HG02870 (cell line): ENCODE measurements around the gene KCTD13.
"Not testable (repeated sequence)": the region's sequence is repeated elsewhere in the genome, so short reads cannot be mapped to it uniquely, and the experiment has no call there.

Experiments
- ATAC-seq: cut with Tn5 transposase; IDR thresholded peaks from one replicate; pipeline ENCODE4 v1.9.1; 2021; ENCODE audit warnings: mild to moderate bottlenecking, moderate library complexity; ENCODE audit not compliant: unreplicated experiment

Gene KCTD13

DNA sequence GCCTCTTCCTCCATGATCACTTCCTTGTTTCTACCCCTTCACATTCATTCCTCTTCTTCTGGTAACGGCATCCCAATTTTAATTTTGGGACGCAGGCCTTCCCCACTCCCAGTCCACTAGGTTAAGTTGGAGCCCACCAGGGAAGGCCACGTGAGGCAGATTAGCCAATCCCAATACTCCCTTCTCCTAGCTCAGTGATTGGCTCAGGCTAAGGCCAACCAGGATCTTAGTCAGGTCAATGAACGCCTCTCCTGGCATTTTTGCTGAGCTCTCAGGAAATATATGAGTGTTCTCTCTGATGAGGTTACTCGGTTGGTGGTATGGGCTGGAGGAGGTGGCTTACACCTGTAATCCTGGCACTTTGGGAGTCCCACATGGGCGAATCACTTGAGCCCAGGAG, 42.0 kb downstream of the KCTD13 start:
- ATAC-seq, result no peak

DNA sequence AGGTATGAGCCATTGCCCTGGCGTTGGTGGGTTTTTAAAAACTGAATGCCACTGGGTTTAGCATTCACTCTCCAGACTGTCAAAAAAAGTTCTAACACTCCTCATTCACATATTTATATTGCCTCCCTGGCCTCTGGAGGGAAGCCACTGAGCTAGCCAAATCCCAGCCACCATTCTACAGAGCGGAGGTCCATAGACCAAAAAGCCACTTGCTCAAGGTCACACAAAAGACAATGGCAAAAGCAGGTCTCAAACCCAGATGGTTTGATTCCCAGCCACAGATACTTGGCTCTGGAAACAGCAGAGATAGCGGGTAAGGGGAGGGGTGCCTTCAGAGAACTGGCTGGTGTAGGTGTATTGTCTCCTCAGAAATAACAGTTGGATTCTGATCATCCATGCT, 45.0 kb downstream of the KCTD13 start:
- no peak for ATAC-seq

DNA sequence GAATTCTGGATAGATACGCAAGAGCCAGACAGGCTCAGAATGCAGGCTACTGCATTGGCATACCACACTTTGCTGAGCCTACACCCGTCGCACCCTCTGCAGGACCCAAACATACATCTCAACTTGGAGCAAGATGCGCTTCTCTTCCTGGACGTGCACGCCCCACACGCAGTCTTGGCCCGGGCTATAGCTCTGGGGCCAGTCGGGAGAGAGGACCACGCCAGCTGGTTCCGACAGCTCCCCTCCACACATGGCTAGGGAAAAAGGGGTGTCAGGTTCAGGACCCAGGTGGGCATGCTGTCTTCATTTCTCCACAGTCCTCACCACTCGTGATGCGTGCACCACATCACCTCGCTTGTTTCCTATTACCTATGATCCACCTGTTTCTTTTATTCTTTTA, 47.9 kb downstream of the KCTD13 start:
- no peak for ATAC-seq

DNA sequence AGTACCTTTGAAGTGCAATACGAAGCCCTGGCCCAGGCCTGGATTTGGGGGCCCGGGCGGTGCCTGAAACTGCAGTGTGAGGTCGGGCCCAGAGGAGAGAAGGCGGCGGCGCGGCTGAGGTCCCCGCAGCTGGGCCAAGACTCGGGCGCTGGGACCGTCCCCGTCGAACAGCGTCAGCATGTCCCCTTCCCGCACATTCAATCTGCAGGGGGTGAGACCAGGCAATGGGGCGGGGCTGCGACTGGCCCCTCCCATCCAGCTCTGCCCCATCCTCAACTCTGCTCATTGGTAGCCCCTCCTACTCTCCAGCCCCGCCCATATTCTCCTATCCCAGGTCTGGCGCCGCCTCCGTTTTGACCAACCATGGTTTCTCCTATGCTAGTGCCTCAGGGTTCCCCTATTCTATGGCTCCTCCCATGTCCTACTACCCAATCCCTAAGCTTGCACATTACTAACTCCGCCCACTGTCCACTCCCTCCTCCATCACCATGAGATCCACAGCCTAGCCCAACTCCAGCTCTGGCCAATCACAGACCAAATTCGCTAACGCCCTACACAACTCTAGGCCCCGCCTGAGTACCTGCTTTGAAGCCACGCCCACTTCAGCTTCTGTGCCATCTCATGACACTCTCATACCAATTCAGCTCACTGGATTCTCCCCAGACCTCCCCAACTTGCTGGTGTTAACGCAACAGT, 48.6 kb downstream of the KCTD13 start:
- ATAC-seq, result no peak

DNA sequence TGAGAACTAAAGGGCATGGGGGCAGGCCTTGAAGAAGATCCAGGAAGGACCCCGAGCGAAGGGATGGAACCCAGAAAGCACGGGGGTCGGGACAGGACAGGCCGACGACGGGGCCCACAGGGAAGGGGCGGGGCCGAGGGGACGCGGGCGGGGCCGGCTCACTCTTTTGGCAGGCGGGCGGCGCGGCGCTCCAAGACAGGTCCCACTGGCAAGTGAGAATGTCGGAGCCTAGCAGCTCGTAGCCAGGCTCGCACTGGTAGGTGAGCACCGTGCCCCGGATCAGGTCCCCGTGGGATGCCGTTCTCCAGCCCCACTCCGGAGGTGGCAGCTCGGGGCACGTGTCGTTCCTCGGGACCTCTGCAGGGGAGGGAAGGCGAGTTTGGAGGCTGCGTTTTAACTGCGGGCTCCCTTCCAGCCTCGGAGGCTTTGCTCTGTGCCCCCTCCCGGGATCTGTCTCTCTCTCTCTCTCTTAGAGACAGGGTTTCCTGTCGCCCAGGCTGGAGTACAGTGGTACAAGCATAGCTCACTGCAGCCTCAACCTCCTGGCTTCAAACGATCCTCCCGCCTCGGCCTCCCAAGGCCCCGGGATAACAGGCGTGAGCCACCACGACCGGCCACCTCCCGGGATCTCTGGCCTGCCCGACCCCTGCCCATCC, 49.3 kb downstream of the KCTD13 start:
- ATAC-seq, result no peak

DNA sequence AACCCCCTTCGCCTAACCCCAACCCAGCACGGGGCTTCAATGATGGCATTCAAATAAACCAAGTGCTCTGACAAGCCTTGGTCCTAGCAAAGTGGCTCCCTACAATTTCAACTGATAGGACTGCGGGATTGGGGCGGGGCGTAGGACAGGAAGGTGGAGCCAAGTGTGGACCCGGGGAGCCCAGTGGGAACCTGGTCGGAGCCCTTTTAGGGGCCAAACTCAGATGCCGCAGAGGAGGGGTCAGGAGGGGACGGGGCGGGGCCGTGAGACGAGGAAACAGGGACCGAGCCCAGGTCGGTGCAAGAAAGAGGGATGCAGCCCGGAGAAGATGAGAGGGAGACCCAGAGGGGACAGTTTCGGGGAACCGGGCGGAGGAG, 49.8 kb downstream of the KCTD13 start:
- no peak for ATAC-seq

DNA sequence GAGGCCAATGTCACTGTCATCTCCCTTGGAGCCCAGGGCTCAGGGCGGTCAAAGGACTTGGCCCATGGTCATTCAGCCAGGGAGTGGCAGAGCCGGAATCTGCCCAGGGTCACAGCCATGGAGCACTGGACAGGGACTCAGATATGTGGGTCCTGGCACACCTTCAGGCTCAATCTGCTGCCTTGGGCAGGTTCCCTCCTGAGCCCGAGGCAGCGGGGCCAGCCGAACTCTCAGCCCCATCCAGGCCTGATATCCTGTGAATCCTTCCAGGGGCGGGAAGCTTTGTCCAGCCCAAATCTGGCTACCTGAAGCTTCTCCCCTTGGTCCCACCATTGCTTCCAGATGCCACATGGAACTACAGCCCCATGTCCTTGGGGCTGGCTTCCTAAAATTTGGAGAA, 50.8 kb downstream of the KCTD13 start:
- ATAC-seq, result no peak

DNA sequence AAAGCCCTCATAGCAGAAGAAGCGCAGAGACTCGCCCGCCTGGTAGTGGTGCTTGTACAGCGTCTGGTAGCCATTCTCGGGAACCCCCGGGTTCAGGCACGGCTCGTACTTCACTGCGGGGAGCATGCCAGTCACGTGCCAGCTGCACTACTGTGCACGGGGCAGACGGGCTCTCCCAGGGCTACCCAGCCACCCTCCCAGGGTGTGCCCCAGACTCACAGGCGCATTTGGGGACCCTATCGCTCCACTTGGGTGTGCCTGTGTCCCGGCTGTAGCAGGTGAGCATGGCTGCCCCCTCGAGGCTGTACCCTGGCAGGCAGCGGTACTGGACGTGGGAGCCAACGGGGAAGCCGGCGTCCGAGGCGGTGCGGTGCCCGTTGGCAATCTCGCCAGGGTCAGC, 52.7 kb downstream of the KCTD13 start:
- no peak for ATAC-seq

DNA sequence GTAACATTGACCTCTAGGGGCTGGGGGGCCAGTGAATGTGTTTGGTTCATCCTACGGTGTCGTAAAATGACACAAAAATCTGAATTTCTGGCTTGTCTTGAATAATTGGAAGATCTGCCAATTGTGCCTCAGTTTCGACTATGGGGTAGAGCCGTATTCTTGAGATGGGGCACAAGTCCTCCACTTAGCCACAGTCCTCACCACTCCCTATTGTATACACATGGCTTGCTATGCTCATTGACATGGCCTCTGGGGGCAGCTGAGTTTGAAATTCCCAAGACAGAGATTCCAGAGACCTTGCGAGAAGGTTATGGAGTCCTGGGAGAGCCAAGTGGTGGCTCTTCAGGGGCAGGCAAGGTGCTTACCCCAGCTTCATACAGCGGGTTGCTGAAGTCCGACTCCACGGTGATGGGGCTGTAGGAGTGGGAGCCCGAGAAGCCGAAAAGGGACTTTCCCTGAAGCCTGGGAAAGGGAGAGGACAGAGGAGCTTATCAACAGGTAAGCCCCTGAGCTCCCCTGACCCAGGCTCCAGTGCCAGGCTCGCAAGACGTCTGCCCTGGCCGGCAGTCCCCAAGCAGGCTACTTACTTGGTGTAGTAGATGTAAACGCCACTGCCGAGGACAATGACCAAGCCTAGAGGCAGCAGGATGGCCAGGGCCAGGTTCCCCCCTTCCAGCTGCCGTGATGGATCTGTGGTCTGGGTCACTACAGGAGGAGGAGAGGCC, 54.0 kb downstream of the KCTD13 start:
- no peak for ATAC-seq

DNA sequence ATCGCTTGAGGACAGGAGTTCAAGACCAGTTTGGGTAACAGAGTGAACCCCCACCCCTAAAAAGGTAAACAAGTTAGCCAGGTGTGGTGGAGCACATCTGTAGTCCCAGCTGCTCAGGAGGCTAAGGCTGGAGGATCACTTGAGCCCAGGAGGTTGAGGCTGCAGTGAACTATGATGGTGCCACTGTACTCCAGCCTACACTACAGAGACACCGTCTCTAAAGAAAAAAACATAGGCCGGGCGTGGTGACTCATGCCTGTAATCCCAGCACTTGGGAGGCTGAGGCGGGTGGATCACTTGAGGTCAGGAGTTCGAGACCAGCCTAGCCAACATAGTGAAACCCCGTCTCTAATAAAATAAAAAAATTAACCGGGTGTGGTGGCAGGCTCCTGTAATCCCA, 57.0 kb downstream of the KCTD13 start:
- ATAC-seq, result not testable (repeated sequence)

DNA sequence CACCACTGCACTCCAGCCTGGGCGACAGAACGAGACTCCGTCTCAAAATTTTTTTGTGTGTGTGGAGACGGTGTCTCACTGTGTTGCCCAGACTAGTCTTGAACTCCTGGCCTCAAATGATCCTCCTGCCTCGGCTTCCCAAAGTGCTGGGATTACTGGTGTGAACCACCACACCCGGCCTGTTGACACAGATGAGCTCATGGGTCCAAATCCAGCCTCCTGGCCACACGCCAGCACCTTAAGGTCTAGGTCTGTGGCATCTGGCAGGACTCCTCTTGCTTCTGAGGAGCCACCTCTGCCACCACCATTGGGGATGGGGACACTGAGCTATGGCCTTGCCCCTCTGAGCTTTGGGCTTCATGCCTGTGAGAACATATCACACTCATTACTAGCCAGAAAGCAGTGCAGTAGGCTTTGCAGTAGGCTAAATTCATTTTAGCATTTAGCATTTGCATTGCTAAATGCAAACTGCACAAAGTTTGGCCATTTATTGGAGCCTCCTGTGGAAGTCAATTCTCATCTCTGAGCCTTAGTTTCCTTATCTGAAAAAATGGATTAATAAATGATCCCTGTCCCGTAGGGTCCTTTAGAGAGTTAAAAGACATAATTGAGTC, 57.5 kb downstream of the KCTD13 start:
- no peak for ATAC-seq

DNA sequence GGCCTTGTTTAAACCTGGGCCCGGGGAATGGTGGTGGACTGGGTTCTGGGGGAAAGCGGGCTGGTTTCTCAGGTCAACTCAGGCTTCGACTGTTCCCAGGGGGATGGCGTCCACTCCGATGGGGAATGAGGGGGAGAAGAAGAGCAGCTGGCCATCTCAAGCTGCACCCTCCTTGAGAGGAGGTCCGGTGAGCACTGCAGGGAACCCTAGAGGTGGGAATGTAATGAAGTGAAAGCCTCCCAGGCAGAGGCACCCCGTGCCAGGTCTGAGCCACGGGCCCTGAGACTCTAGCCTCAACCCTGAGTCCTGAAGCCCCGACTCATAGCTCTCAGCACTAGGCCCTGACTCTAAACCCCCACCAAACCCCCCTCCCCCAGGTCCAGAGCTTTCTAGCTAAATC, 61.8 kb downstream of the KCTD13 start:
- no peak for ATAC-seq

DNA sequence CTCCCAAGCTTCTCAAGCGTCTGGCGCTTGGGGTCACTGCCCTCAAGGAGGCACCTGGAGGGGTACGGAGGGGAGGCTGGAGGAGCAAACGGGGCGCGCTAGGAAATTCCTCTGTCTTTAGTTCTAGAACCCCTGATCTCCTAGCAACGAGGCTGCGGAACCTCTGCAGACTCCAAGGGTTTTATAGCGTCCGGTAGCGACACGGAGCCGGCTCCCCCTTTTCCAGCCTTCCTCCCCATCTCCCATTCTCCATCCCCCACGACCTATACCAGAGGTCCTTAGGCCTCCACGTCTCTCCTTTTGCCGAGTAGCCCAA, 62.4 kb downstream of the KCTD13 start:
- no peak for ATAC-seq

DNA sequence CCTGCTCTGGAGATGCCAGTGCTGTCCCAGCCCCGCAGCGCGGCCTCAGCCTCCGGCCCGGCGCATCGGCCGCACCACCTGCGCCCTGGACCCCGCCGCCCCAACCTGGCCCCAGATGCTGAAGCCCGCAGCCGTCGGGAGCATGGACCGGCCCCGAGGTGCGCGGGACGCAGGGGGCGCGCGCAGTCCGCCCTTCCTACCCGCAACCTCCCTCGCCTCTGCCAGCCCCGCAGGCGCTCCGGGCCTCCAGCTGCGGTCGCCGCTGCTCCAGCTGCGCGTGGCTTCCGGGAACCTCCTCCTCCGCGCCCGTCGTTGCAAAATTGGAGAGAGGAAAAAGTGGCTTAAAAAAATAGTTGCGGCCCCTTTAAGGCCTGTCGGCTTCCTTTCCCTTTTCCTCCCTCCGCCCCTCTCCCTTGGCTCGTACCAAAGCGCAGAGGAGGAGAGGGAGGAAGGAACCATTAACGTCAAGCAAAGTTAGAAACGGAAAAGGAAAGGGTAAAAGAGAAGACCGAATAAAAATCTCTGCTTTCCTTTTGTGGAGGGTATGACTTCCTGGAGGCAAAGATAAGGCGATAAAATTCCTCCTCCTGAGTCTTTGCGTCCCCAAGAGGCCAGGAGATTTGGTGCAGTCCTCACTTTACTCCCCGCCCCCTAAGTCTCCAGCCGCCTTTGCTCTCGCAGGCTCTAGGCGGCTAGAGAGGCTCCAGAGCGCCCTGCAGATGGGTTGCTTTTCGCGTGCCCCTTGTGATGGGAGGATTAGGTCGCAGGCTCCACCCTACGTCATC, 63.0 kb downstream of the KCTD13 start, which contains the start of gene CDIPT:
Gene CDIPT (minus strand): TSS at position 343 of the 785 bp plus-strand sequence. CDS start 369 bp downstream, outside the sequence.
- peak; percentile 87 for ATAC-seq

DNA sequence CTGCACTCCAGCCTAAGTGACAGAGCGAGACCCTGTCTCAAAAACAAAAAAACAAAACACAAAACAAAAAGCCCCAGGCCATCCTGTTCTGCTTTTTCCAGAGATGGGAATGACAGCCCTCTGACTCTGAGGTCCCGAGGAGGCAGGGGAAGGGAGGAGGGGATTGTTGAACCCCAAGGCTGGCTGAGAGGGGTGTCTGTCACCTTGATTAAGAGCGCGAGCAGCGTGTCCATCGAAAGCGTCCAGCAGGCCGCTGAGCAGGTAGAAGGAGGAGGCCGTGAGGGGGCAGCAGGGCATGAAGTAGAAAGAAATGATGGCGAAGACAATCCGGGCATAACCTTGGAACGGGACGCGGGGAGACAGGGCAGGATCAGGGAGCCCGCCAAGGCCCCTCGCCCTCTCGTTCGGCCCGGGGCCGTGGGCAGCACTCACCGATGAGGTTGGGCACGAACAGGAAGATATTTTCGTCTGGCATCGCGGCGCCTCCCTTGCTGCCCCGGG, 63.6 kb downstream of the KCTD13 start:
- ATAC-seq, result no peak

DNA sequence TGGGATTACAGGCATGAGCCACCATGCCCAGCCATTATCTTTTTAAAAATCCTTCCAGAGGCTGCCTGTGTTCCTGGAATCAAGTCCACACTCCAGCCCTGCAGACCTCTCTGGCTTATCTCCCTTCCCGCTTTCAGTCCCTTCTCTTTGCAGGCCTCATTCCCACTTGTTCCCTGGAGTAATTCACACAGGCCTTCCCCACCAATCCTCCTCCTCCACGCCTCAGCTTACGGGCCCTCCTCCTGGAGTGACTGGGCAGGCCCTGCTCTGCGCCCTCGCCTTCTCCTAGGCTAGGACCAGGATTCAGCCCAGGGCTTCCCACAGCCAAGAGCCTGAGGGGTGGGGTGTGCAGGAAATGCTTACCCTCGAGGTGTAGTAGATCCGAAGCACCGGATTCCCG, 65.8 kb downstream of the KCTD13 start:
- ATAC-seq, result no peak

DNA sequence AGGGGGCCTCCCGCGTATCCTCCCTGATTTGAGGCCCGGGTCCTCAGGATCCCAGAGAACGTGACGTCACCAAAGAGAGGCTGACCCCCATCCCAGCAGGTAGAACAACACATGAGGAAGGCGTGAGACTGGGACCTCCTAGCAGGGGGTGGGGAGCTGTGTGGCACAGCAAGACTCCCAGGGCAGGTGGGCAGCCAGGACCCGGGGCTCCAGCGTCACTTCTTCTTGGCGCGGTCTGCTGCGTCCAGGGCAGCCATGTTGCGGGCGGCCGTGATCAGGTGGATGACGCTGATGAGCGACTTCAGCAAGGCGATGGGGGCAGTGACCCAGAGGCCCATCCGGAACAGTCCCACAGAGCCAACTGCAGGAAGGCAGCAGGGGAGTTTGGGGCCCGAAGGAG, 67.1 kb downstream of the KCTD13 start:
- ATAC-seq, result no peak

DNA sequence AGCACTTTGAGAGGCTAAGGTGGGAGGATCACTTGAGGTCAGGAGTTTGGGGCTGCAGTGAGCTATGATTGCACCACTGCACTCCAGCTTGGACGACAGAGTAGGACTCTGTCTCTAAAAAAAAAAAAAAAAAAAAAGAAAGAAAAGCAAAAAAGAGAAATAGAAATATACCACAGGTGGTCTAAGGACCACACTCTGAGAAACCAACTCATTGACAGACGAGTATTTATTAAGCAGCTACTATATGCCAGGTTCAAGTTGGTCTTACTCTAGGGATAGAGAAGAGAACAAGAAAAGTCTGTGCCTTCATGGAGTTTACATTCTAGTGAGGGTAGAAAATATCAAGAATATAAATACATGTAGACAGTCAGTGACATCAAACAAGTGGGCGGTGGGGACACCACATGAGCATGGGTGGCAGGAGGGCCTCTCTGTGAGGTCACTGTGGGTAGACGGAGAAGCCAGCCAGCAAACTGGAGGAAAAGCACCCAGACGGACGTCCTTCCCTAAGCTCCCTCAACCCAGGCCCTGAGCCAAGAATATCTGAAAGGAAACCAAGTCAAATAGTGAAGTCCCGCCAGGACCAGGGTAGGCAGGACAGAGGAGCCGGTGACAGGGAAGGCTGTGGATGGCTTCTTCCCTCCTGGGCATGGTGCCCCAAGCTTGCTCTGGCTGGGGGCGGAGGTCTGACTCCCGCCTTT, 67.7 kb downstream of the KCTD13 start:
- ATAC-seq, result no peak

DNA sequence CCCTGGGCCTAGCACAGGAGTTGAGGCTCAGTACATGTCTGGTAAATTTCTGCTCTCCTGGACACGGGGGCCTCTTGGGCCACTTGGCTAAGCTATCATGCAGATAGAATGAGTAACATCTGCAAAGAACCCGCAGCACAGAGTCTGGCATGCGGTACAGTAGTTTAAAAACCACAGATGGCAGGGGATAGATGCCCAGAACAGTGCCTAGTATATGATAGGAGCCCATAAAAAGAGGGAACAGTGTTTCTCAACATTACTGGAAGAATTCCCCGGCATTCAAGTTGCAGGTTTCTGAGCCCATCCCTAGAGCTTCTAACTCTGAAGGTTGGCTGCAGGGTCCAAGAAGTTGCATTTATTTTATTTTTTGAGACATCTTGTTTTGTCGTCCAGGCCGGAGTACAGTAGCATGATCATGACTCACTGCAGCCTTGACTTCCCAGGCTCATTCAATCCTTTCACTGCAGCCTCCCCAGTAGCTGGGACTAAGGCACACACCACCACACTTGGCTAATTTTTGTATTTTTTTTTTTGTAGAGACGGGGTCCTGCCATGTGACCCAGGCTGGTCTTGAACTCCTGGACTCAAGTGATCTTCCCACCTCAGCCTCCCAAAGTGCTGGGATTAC, 68.8 kb downstream of the KCTD13 start:
- no peak for ATAC-seq
